ENCODE measurements around the gene LINC01488. TPM values are rescaled to one million over a fixed set of nuclear protein-coding genes. Genes with fewer than 3 reads are reported as not detected.

Gene LINC01488
- total RNA-seq, 1 experiment from 2014 or later = not detected

- ChIA-PET CTCF (no interaction called here), POLR2A (no interaction called here)
- Mint-ChIP-seq H3K4me1 (ENCODE audit: low read depth, unreplicated experiment) (no peaks in the 10 kb centered on the region), H3K27me3 (ENCODE audit: insufficient read depth, unreplicated experiment) (no peaks in the 10 kb centered on the region), H3K4me3 (ENCODE audit: unreplicated experiment) (no peak overlapping the region), H3K27ac (ENCODE audit: unreplicated experiment) (no peak overlapping the region), H3K36me3 (ENCODE audit: insufficient read depth, unreplicated experiment) (no peaks in the 10 kb centered on the region), H3K9me3 (ENCODE audit: unreplicated experiment) (no peaks in the 10 kb centered on the region)
- Histone ChIP-seq H3K36me3 (ENCODE audit: control insufficient read depth, insufficient read depth, low read length) (no peaks in the 10 kb centered on the region), H3K9me3 (no peaks in the 10 kb centered on the region), H3K4me3 (ENCODE audit: low read depth, low read length) (no peak overlapping the region), H3K4me1 (no peaks in the 10 kb centered on the region), H3K27me3 (replicated peaks; ENCODE audit: control insufficient read depth, insufficient read depth, low read length) (no peaks in the 10 kb centered on the region)
- intact Hi-C loops (cut with micrococcal nuclease; ENCODE audit: unreplicated experiment) = no loop called here
- TF ChIP-seq, protein P1, sequence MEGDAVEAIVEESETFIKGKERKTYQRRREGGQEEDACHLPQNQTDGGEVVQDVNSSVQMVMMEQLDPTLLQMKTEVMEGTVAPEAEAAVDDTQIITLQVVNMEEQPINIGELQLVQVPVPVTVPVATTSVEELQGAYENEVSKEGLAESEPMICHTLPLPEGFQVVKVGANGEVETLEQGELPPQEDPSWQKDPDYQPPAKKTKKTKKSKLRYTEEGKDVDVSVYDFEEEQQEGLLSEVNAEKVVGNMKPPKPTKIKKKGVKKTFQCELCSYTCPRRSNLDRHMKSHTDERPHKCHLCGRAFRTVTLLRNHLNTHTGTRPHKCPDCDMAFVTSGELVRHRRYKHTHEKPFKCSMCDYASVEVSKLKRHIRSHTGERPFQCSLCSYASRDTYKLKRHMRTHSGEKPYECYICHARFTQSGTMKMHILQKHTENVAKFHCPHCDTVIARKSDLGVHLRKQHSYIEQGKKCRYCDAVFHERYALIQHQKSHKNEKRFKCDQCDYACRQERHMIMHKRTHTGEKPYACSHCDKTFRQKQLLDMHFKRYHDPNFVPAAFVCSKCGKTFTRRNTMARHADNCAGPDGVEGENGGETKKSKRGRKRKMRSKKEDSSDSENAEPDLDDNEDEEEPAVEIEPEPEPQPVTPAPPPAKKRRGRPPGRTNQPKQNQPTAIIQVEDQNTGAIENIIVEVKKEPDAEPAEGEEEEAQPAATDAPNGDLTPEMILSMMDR (IDR thresholded peaks at IDR 0.05; ENCODE audit: insufficient read depth in 1 of 2, low read depth in 1 of 2, low read length in 1 of 2, severe bottlenecking in 1 of 2, unreplicated experiment in 1 of 2) = no peak
- peak in 1 of 2 experiments; percentile 32 for DNase-seq
- no TSS peak for BruUV-seq (replicated peaks)
Measured at GRCh38 chr11:69530278-69531070, 49.0 kb downstream of the LINC01488 start.

DNA sequence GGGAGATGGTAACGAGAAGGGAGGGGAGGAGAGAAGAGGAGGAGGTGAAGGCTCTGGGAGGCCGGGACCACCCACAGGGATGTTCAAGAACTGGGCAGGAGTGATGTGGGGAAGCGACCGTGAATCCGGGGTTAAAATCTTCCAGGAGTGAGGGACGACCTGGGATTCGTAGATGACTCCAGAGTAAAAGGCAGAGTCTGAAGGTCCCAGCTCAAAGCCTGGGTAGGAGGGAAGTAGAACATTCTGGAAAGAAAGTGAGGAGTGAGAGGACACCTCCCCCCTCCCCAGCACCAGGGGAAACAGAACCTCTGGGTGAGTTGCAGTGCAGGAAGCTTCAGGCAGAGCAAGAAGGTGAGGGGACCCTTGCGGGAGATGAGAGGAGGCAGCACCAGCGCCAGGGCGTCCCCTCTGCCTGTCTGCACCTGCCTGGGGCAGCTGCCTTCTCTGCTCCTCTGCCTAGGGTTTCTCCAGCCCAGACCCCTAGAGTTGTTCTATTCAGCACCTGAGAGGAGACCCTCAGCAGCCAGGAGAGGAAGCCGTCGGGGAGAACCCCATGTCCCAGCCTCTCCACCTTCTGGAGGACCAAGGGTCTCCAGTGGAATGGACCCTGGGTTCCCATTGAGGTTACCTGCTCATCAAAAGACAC, 49.7 kb downstream of the LINC01488 start:
- intact Hi-C loops (cut with micrococcal nuclease; ENCODE audit: unreplicated experiment) = no loop called here

GRCh38 chr11:69531717-69532088, 50.2 kb downstream of the LINC01488 start:
- no TSS peak for BruUV-seq (replicated peaks)
- ChIA-PET POLR2A (no interaction called here), CTCF (no interaction called here)
- Mint-ChIP-seq H3K36me3 (ENCODE audit: insufficient read depth, unreplicated experiment) (no peaks in the 10 kb centered on the region), H3K27me3 (ENCODE audit: insufficient read depth, unreplicated experiment) (no peaks in the 10 kb centered on the region), H3K9me3 (ENCODE audit: unreplicated experiment) (no peaks in the 10 kb centered on the region), H3K27ac (ENCODE audit: unreplicated experiment) (peak overlapping the region; percentile 10), H3K4me1 (ENCODE audit: low read depth, unreplicated experiment) (no peaks in the 10 kb centered on the region), H3K4me3 (ENCODE audit: unreplicated experiment) (no peak overlapping the region)
- TF ChIP-seq, protein P1 (IDR thresholded peaks at IDR 0.05; ENCODE audit: insufficient read depth in 1 of 2, low read depth in 1 of 2, low read length in 1 of 2, severe bottlenecking in 1 of 2, unreplicated experiment in 1 of 2) = no peak
- H3K9me3 ChIP-seq = no peaks in the 10 kb centered on the region
- H3K27me3 ChIP-seq (replicated peaks; ENCODE audit: control insufficient read depth, insufficient read depth, low read length) = no peaks in the 10 kb centered on the region
- intact Hi-C loops (cut with micrococcal nuclease; ENCODE audit: unreplicated experiment) = no loop called here
- peak in 1 of 2 experiments; percentile 29 for DNase-seq
- H3K4me1 ChIP-seq = no peaks in the 10 kb centered on the region
- no peaks in the 10 kb centered on the region for H3K36me3 ChIP-seq (ENCODE audit: control insufficient read depth, insufficient read depth, low read length)
- no peak overlapping the region for H3K4me3 ChIP-seq (ENCODE audit: low read depth, low read length)

More for the DNA sequence above, 49.7 kb downstream of the LINC01488 start:
- H3K4me1 Mint-ChIP-seq (ENCODE audit: low read depth, unreplicated experiment) = no peaks in the 10 kb centered on the region
- Histone ChIP-seq H3K36me3 (ENCODE audit: control insufficient read depth, insufficient read depth, low read length) (no peaks in the 10 kb centered on the region), H3K4me3 (ENCODE audit: low read depth, low read length) (no peak overlapping the region), H3K27me3 (replicated peaks; ENCODE audit: control insufficient read depth, insufficient read depth, low read length) (no peaks in the 10 kb centered on the region), H3K4me1 (no peaks in the 10 kb centered on the region), H3K9me3 (no peaks in the 10 kb centered on the region)
- no peak overlapping the region for H3K4me3 Mint-ChIP-seq (ENCODE audit: unreplicated experiment)
- TF ChIP-seq, protein P1 (IDR thresholded peaks at IDR 0.05; ENCODE audit: insufficient read depth in 1 of 2, low read depth in 1 of 2, low read length in 1 of 2, severe bottlenecking in 1 of 2, unreplicated experiment in 1 of 2) = no peak
- CTCF ChIA-PET = no interaction called here
- DNase-seq = peak in 1 of 2 experiments; percentile 34
- peak overlapping the region; percentile 10 for H3K27ac Mint-ChIP-seq (ENCODE audit: unreplicated experiment)
- POLR2A ChIA-PET = no interaction called here
- H3K27me3 Mint-ChIP-seq (ENCODE audit: insufficient read depth, unreplicated experiment) = no peaks in the 10 kb centered on the region
- no peaks in the 10 kb centered on the region for H3K36me3 Mint-ChIP-seq (ENCODE audit: insufficient read depth, unreplicated experiment)
- BruUV-seq (replicated peaks) = no TSS peak
- H3K9me3 Mint-ChIP-seq (ENCODE audit: unreplicated experiment) = no peaks in the 10 kb centered on the region
